ENCODE results near the gene TMED1. TPM values are rescaled to one million over a fixed set of nuclear protein-coding genes. Genes with fewer than 3 reads are reported as not detected.

TMED1 gene
- total RNA-seq, 2 donors from 2014 or later: 19.6 to 21.1 TPM

Other genes with a start within 250 kb of the TMED1 start
- gene AP1M2, start 248.9 kb downstream of the TMED1 start, total RNA-seq: not detected
- 100 to 1,000 TPM; 131 to 148 TPM for gene SLC44A2, start 210.7 kb downstream of the TMED1 start, total RNA-seq
- 100 to 1,000 TPM; 297 to 311 TPM for gene ILF3, start 181.9 kb downstream of the TMED1 start, total RNA-seq
- 10 to 100 TPM; 48.9 to 49.5 TPM for gene QTRT1, start 134.8 kb downstream of the TMED1 start, total RNA-seq
- 100 to 1,000 TPM; 241 to 266 TPM for gene DNM2, start 118.1 kb downstream of the TMED1 start, total RNA-seq
- gene C19orf38, start 12.2 kb upstream of the TMED1 start, total RNA-seq: 1 to 10 TPM; 6.2 to 9.9 TPM
- 10 to 100 TPM; 85.0 to 99.5 TPM for gene CARM1, start 35.3 kb upstream of the TMED1 start, total RNA-seq
- gene YIPF2, start 92.4 kb upstream of the TMED1 start, total RNA-seq: 10 to 100 TPM; 47.0 to 47.9 TPM
- gene TIMM29, start 92.6 kb upstream of the TMED1 start, total RNA-seq: 10 to 100 TPM; 20.3 to 20.9 TPM
- 10 to 100 TPM; 80.5 to 83.2 TPM for gene SMARCA4, start 124.8 kb upstream of the TMED1 start, total RNA-seq

Measured in activated T-cell treated with anti-CD3 and anti-CD28 coated beads, Interleukin-2, amount 50 U/mL, for 72 hours (primary cell).